ENCODE measurements around the gene USB1.
A peak's percentile ranks its signal among the peaks of the same experiment; 100 is the strongest.
"Not testable (repeated sequence)": the region's sequence is repeated elsewhere in the genome, so short reads cannot be mapped to it uniquely, and the experiment has no call there.

USB1 gene

DNA sequence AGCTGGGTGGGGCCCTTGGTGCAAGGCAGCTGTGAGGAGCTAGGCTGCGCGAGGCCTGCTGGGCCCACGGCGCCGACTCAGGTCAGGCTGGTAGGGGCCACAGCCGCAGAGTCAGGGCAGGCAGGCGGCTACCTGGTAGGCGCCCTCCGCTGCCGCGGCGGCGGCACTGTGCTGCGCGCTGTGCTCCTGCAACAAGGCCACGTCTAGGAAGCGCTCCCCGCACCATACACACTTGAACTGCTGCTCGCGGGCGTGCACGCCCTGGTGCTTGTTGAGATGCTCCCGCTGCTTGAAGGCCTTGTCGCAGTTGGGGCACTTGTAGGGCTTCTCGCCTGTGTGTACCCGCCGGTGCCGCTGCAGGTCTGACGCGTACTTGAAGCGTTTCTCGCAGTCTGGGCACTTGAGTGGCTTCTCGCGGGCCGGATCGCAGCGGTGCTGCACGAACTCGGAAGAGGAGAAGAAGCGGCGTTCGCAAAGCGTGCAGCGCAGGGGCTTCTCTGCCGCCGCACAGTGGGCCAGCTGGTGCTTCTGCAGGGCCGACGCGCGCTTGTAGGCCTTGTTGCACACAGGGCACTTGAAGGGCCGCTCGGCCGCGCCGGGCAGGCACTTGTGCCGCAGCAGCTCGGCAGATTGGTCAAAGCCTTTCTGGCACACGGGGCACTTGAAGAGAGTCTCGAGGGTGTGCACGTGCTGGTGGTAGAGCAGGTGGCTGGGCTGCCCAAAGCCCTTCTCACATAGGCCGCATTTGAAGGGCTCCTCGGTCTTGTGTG lies 4.6 kb upstream of the USB1 start:
- DNase-seq, result no peak

DNA sequence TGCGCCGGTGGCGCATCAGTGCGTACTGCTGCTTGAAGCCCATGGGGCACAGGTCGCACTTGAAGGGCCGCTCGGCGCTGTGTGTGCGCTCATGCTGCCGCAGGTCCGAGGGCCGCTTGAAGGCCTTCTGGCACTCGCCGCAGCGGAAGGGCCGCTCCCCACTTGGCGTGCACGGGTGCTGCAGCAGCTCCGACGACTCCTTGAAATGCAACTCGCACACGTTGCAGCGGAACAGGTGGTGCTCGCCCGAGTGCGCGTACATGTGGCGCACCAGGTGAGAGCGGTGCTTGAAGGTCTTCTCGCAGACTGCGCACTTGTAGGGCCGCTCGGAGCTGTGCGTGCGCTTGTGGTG lies 4.1 kb upstream of the USB1 start:
- DNase-seq, result no peak

DNA sequence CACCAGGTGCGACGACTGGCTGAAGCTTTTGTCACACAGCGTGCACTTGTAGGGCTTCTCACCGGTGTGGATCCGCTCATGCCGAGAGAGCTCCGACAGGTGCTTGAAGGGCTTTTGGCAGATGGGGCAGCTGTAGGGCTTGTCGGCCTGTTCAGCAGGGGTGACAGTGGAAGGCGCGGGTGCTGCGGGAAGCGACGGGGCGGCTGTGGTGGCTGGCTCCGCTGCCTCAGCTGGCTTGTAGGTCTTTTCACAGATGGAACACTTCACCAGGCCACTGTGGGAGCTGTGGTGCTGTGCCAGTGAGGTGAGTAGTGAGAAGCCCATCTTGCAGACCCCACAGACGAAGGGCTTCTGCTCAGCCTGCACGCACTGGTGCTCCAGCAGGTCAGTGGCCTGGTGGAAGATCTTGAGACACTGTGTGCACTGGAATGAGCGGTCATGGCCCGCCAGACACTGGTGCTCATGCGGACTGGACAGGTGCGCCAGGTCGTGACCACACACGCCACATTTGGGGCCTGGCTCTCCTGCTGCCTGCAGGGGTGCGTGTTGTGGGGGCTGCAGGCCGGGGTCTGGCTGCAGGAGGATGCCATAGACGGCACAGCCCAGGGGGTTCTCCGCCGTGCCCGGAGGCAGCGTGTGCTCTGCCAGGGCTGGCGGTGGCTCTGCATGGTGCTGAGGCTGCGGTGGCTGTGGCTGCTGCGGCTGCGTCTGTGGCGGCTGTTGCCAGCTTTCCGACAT lies 3.5 kb upstream of the USB1 start:
- no peak for DNase-seq

DNA sequence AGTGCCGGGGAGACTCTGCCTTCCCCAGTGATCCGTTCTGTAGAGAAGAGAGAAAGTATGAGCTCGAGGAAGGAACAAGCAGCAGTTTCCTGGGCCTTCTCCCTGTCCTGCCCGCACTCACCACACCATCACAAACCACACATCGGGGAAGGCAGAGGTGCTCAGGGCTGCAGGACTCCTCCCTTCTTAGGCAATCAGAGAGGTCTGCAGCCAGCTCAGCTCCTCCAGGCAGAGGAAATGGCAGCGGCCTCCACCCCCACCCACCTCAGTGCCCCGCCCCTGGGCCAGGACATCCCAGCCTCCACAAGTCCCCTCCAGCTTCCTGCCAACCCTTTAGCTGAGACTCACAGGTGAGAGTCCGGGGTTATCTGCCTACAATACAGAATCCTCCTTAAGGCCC lies 2.7 kb upstream of the USB1 start:
- DNase-seq, result peak; percentile 26

DNA sequence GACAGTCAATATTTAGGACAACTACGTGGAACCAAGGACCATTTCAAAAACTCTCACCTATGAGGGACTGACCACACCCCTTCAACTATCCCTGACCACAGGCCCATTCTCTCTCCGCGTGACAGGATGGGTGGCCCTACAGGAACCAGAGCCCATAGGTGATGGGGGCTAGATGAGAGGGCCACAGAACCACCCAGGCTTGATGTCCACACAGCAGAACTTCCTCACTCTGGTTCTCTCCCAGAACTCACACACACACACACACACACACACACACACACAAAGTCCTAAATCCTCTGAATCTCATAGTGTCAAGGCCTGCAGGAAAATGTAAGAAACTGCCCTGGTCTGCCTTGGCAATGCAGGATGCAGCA lies 2.2 kb upstream of the USB1 start:
- DNase-seq, result no peak

DNA sequence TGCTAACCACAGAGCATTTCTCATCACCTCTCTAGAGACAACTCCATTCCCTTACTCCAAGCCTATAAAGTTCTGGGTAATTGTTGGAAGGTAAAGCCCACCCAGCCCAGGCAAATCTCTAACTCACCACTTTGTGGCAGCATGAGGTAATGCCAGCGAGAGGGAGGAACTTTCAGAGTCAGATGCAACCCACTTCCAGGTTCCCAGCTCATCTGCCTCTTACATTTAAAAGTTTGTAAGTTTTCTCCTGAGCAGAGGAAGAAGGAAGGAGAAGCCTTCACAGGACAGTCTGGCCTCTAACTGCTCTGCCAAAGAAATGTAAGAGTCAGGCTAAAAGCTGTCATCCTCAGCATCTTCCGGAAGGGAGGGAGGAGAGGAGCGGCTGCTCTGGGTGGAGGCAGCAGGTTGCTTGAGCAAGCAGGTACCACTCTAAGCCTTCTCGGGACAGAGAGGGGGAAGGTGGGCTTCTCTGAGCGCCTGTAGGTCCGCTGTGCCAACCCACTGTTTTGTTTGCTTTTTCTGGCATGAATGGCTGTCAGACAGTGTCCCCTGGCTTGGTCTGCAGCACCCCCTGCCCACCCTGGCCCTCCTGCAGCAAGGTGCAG lies 1.7 kb upstream of the USB1 start:
- DNase-seq, result no peak

DNA sequence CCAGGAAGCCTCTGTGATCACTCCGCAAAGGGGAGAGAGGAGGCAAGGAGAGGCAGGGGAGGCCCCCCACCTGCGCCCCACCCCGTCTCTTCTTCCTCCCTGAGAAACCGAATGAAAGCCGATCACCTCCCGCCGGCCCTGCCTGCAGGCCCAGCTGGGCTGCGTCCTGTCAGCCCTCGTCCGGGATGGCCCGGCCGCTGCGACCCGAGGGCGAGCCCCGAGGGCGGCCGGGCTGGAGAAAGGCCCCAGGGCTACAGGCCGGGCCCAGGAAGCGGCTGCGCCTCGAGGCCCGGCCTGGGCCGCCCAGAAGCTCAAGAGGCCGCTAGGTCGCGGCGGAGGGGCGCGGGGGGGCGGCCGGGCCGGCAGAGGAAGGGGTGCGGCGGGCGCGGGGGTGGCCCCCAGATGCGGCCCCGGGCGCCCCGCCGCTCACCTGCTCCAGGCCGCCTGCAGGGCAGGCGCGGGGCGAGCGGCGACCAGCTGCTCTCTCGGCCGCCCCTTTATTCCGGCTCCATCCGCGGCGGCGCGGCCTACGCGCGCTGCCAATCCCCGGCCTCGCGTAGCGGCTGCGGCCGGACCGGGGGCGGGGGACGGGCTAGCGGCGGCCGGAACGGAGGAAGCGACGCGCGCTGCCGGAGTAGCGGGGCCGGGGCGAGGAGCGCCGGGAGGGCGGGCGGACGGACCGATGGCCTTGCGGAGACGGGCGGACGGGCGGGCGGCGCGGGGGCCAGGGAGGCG lies 1.1 kb upstream of the USB1 start, which contains the start of gene ZNF319:
TSS of gene ZNF319 (minus strand) at position 702 of the 735 bp plus-strand sequence. CDS start 2,407 bp downstream, outside the sequence.
- no peak for DNase-seq

DNA sequence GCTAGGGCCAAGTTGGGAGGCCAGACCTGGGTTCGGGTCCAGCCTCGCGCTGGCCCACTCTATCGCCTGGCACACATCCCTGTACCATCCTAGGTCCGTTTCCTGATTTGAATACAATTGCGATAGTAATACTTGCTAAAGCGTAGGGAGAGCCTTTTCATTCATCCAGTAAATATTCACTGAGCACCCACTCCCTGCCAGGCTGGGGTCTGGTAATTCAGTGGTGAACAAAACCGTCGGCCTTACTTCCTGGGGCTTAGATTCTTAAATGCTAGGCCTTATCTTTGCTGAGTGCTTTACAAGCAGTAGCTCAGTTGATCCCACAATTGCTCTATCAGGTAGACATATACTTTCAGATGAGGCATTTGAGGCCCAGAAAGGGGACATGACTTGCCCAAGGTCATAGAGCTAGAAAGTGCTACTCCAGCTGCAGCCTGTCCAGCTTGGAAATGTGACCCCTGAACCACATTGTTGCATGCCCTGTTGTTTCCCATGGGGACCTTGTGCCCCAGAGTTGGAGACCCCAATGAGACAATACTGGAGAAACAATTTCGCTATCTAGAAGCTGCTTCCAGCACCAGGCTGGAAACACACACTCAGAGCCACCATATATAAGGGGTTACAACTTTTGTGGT lies 691 bp downstream of the USB1 start:
- DNase-seq, result no peak

DNA sequence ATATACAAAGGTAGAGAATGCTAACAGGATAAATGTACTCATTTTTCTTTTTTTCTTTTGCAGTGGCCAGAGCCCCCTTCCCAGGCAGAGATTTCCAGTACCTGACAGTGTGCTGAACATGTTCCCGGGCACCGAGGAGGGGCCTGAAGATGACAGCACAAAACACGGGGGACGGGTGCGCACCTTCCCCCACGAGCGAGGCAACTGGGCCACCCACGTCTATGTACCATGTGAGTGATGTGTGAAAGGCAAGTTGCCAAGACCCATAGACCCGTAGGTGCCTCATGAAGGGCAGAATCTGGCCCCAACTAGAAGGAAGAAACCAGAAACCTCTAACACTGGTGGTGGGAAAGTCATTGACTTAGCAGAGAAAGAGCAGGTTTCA lies 1.2 kb downstream of the USB1 start:
- no peak for DNase-seq

DNA sequence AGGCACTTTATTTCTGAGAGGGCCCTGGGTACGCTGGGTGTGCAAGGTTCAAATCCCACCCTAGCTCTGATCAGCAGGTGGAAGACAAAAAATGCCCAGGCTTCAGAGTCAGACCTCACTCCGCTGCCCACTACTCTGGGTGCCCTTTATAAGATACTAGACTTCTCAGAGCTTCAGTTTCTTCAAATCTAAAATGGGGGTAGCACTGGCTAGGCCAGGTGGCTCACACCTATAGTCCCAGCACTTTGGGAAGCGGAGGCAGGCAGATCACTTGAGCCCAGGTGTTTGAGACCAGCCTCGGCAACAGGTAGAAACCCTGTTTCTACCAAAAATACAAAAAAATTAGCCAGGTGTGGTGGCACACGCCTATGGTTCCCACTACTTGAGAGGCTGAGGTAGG lies 1.7 kb downstream of the USB1 start:
- DNase-seq, result no peak

DNA sequence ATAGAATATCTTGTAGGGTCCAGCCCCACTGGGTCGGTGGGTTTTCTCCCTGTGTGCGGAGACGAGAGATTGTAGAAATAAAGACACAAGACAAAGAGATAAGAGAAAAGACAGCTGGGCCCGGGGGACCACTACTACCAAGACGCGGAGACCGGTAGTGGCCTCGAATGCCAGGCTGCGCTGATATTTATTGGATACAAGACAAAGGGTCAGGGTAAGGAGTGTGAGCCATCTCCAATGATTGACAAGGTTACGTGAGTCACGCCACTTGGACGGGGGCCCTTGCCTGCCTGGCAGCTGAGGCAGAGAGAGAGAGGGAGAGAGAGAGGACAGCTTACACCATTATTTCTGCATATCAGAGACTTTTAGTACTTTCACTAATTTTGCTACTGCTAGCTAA lies 3.5 kb downstream of the USB1 start:
- not testable (repeated sequence) for DNase-seq

DNA sequence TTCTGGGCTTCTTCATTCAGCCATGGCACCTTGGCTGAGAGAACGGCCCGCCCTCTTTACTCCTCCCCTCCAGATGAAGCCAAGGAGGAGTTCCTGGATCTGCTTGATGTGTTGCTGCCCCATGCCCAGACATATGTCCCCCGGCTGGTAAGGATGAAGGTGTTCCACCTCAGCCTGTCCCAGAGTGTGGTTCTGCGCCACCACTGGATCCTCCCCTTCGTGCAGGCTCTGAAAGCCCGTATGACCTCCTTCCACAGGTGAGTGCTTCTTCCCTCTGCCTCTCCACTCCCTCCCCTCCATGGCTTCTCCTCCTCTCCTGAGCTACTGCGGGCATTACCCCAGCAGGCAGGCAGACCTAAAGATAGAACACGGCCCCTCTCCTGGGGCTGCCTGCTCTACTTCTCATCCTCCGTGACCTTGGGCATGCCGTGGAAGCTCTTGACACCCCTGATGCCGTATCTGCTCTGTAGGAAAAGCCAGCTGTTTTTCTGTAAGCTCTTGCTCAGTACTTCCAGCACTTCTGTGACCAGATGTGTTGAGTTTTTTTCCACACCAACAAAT lies 8.7 kb downstream of the USB1 start:
- no peak for DNase-seq

DNA sequence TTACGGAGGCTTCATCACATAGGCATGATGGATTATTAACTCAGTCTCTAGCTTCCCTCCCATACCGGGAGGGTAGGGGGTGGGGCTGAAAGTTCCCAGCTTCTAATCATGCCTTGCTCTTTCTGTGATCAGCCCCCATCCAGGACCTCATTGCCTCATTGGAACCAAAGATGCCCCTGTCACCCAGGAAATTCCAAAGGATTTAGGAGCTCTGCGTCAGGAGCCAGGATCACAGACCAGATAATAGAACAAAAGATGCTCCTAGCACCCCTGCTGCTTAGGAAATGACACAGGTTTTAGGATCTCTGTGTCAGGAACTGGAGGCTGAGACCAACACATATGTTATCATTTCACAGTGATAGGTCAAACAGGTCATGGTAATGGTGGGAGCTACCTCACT lies 9.7 kb downstream of the USB1 start:
- DNase-seq, result no peak

DNA sequence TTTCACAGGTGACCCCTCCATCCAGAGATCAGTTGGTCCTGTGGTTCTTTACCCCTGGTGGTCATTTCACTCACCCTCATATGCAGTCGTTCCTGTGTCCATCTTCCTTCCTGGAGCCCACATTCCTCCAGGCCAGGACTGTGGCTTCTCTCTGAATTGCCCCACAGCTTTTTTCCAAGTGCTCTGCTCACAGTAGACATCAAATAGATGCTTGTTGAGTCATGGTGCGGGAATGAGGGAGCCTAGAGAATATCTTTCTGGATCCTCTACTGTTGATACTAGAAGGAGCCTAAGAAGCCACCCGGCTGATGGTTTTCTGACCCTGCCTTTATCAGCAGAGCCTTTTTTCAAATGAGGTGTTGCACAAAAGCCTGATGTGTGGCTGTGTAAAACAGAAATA lies 10.4 kb downstream of the USB1 start:
- DNase-seq, result no peak

DNA sequence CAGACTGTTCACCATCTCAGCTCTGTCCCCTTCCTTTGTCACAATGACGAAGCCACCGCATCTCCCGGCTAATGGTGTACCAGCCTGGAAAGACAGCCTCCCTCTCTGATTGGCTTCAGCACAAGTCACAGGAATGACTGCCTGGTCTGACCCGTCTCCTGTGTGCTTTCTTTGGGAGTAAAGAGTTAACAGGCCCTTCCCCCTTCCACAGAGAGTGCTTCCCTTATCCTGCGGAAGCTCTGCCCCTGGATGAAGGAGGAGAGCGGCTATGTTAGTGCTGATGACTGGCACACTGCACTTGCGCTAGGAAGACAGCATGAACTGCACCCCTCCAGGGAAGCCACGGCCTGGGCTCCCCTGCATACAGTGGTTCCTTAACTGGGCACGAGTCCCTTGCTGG lies 11.3 kb downstream of the USB1 start:
- DNase-seq, result no peak

DNA sequence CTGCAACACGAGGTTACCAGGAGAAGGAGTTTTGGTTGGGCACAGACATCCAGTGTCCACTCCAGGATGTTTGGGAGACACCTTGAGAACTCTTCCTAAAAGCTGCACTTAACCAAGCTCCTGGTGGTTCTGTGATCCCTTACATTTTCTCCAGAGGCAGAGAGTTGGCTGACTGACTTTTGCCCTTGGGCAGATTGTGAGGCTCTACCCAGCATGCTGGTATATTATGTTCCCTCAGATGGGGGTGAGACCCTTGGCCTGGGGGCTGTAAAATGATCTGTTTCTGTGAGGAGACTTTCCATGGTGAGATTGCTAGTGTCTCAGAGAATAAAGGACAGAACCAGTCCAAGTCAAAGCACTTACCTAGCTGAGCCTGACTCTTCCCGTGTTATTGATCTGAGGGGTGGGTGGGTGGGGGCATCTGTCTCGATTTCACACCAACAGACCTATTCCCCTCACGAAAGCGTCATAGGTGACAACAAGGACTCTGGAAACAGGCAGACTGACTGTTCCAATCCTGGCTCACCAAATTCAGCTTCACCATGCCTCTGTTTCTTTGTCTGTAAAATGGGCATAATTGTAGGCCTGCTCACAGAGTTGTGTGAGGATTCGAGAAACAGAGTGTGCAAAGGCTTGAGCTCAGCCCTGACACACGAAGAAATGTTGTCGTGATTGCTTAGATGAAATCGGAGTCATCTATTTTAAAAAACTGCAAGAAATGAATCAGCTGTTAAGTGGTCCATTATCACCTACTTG lies 12.2 kb downstream of the USB1 start:
- no peak for DNase-seq

DNA sequence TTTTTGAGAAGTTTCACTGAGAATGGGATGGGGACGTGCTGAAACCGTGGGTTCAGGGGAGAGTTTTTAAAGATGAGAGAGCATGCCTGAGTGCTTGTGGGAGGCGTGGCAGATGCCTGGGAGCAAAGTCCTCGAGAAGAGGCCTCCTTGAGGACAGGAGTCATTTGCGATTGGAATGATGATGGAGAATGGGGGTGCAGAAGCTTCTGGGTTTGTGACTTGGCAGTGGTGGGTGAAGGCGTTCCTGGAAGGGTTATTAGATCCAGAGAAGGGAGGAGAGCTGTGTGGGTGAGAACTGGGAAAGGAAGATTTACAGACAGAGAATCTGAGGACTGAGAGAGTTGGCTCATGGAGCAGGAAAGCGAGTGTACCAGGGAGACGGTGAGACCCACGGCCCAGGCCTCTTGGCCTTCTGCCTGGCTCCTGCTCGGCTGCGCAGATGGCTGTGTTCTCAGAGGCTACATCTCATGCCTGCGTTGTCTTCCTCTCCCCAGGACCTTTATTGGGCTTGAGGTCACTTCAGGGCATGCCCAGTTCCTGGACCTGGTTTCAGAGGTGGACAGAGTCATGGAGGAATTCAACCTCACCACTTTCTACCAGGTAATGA lies 15.7 kb downstream of the USB1 start:
- DNase-seq, result no peak

DNA sequence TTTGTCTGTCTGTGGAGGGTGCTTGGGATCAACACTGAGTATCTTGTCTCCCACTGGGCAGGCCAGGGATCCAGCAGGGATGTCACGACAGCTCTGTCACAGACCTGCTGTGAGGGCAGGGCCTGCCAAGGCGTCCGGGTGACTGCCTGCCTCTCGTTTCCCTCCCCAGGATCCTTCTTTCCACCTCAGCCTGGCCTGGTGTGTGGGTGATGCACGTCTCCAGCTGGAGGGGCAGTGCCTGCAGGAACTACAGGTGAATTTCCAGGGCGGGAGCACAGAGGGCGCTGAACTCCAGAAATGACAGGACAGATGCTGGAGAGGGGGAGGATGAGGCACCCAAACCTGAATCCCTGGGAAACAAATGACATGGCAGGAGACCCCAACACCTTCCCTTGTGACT lies 17.6 kb downstream of the USB1 start:
- DNase-seq, result no peak

DNA sequence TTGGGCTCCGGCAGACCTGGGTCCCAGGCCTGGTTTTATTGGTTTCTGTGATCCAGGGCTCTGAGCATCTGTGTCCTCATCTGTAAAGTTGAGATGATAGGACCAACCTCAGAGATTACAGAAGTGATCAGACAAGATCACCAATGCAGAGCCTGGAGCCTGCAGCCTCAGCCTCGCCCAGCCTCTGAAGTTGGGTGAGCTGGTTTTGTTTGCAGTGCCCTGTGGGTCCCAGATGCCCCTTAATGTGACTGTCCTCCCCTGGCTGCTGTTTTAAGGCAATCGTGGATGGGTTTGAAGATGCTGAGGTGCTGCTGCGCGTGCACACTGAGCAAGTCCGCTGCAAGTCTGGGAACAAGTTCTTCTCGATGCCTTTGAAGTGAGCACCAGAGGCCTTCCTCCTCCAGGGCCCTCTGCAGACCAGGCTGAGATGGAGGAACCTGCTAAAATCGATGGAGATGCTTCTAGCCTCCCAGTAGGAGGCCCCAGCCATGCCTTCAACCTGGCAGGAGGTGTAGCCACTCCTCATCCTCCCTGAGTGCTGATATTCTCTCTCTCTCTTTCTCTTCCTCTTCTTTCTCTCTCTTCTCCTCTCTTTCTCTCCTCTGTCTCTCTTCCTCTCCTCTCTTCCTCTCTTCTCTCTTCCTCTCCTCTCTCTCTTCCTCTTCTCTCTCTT lies 18.8 kb downstream of the USB1 start:
- DNase-seq, result no peak

DNA sequence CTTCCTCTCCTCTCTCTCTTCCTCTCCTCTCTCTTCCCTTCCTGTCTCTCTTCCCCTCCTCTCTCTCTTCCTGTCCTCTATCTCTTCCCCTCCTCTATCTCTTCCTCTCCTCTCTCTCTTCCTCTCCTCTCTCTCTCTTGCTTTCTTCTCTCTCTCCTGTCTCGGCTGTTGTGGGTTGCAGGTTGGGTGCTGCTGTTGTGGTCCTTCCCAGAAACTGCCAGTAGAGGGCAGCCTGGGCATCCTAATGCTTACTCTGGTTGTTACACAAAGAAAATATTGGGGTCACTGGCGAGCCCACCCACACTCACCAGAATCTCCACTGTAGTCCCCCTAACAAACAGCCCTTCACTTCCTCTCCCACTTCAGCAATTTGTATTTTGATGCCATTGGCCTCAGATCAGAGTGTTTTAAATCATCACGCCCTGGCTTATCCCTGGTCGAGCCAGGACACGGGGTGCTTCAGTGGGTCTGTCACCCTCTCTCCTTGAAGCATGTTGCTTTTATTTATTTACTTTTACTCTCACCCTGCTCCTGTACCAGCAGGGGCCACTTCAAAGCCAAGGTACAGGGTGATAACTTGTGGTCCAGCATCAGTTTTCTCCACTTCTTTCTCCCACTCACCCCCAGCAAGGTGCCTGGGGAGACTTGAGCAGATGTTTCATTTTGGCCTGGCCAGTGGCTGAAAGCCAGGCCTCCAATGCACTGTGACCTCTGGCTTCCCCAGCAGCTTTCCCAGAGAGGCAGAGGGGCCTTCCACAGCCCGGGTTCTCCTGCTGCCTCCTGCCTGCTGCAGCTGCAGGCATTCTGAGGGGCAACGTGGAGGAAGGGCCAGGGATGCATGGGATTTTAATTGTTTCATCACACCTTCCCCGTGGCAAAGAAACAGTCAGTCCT lies 19.7 kb downstream of the USB1 start:
- peak; percentile 50 for DNase-seq

Measured in effector CD8-positive, alpha-beta T cell (primary cell).